GM12872 (cell line): Measurements from ENCODE around the gene BCL7C.

Experiments
- TF ChIP-seq, protein P1 (sequence below): IDR thresholded peaks from 3 replicates; pipeline ENCODE4 v1.5.1; 2011; ENCODE audit warnings: low read depth, mild to moderate bottlenecking, low read length, moderate library complexity; ENCODE audit not compliant: insufficient read depth

BCL7C gene

DNA sequence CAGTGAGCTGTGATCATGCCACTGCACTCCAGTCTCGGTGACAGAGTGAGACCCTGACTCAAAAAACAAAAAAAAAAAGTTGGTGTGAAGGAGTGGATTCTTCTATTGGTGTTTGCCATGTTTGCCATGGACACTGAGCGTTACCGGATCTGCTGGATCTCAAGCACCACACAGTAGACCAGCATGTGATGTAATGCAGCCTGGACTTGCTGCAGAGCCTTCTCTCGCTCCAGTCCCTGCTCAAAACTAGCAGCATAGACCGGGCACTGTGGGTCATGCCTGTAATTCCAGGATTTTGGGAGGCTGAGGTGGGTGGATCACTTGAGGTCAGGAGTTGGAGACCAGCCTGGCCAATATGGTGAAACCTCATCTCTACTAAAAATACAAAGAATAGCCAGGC is 50.4 kb downstream of the BCL7C start:
- TF ChIP-seq, protein P1, sequence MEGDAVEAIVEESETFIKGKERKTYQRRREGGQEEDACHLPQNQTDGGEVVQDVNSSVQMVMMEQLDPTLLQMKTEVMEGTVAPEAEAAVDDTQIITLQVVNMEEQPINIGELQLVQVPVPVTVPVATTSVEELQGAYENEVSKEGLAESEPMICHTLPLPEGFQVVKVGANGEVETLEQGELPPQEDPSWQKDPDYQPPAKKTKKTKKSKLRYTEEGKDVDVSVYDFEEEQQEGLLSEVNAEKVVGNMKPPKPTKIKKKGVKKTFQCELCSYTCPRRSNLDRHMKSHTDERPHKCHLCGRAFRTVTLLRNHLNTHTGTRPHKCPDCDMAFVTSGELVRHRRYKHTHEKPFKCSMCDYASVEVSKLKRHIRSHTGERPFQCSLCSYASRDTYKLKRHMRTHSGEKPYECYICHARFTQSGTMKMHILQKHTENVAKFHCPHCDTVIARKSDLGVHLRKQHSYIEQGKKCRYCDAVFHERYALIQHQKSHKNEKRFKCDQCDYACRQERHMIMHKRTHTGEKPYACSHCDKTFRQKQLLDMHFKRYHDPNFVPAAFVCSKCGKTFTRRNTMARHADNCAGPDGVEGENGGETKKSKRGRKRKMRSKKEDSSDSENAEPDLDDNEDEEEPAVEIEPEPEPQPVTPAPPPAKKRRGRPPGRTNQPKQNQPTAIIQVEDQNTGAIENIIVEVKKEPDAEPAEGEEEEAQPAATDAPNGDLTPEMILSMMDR = no peak

- TF ChIP-seq, protein P1 = no peak
Observed at GRCh38 chr16:30842971-30843370, 50.9 kb downstream of the BCL7C start.

GRCh38 chr16:30841332-30841731 is 52.5 kb downstream of the BCL7C start:
- TF ChIP-seq, protein P1 = no peak

DNA sequence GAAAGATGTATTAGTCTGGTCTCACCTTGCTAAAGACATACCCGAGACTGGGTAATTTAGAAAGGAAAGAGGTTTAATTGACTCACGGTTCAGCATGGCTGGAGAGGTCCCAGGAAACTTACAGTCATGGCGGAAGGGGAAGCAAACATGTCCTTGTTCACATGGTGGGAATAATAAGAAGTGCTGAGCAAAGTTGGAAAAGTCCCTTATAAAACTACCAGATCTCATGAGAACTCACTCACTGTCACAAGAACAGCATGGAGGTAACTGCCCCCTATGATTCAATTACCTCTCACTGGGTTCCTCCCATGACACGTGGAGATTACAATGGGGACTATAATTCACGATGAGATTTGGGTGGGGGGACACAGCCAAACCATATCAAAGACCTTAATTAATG is 53.3 kb downstream of the BCL7C start:
- TF ChIP-seq, protein P1 = no peak

DNA sequence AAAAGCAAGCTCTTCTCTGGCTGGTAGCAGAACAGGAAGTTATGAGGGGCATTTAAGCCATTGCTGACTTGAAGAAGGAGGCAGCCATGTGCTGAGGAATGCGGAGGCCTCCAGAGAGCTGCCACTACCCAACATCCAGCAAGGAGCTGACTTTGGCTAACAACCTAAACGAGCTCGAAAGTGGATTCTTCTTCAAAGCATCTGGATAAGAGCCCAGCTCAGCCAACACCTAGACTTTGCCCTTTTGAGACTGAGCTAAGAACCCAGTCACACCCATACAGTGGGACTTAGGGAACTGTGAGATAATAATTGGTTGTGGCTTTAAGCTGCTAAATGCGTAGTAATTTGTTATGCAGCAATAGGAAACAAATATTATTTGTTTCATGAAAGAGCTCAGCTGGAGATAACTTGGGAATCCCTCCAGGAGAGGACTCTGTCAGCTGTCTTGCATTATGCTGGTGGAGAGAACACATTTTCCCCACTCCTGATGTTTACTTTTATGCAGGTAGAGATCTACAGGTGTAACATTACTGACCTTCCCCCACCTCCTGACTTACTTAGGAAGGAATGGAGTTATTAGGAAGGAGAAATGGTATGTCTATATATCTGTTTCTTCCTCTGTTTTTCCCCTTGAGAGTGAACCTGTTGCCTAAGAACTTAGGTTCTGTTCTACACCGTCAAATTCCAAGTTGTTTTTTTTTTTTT is 54.2 kb downstream of the BCL7C start:
- TF ChIP-seq, protein P1 = no peak

DNA sequence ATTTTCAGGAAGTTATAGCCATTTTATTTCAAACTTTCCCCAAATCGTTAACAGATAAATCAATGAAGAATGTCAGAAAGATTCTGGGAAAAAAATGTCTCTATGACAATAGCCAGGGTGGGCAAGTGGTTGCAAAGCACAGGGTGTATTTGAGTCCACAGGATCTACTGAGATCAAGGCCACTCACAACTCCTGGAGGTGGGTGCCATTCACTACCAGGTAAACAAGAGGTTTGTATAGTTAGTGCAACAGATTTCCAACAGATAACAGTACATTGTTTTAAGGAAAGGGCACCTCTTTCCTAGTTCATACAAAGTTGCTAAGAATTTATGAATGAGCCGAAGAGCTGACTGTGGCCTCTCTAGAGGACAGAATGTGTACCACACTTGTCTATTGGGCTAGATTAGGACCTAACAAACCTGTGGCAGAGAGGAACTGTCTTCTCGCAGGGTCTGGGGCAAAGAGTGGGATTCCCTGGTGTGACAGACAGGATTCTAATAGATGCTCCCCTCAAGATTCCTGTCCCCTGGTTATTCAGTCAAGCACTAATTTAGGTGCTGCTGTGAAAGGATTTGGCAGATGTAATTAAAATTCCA is 54.9 kb downstream of the BCL7C start:
- TF ChIP-seq, protein P1 = no peak

DNA sequence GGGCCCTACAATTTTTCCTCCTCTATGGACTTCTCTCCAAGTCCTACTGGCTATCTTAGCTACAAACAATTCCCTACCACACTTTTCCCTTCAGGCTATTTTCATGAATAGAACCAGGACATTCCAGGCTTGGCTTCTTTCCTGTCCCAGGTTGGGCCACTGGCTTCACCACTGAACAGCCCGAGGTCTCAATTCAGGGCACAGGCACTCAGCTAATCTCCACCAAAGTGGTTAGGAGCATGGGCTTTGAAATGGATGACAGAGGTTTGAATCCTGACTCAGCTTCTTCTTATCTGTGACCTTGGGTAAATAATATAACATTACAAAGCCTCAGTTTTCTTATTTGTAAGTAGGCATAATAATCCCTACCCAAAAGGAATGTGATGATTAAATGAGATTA is 56.0 kb downstream of the BCL7C start:
- TF ChIP-seq, protein P1 = no peak
